Measurements from ENCODE around the gene POLR3A. TPM values are rescaled to one million over a fixed set of nuclear protein-coding genes. Genes with fewer than 3 reads are reported as not detected.

Gene POLR3A
- total RNA-seq, 1 donor from 2014 or later = 41.0 TPM

- Mint-ChIP-seq H3K27me3 (ENCODE audit: unreplicated experiment) (peaks cover 2% of the 10 kb centered on the region), H3K27ac (ENCODE audit: unreplicated experiment) (no peak overlapping the region), H3K4me1 (ENCODE audit: low read depth, unreplicated experiment) (no peaks in the 10 kb centered on the region), H3K9me3 (ENCODE audit: unreplicated experiment) (peaks cover 3% of the 10 kb centered on the region), H3K4me3 (ENCODE audit: unreplicated experiment) (no peak overlapping the region), H3K36me3 (ENCODE audit: unreplicated experiment) (peaks cover 13% of the 10 kb centered on the region)
- no peak for DNase-seq
- TF ChIP-seq CTCF (IDR thresholded peaks at IDR 0.05; ENCODE audit: partially characterized antibody, unreplicated experiment) = no peak
Measured at GRCh38 chr10:77959887-77960455, 69.3 kb downstream of the POLR3A start.

DNA sequence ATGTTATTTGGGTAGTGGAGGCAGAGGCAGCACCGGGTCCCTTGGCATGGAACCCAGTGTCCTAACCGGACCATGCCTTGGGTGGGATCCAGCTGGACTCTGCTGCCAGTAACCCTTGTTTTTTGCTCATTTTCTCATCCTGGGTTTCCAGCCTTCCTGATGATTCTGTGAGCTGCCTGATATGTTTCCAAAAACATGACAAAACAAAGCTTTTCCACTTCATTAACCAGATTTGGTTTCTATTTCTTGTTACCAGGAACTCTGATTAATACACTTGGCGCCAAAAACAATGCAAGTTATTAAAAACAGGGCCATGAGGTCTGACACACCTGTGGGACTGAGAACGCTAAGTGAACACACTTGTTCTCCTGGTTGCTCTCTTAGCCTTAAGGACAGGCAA, 69.9 kb downstream of the POLR3A start:
- TF ChIP-seq CTCF (IDR thresholded peaks at IDR 0.05; ENCODE audit: partially characterized antibody, unreplicated experiment) = no peak
- H3K4me1 Mint-ChIP-seq (ENCODE audit: low read depth, unreplicated experiment) = no peaks in the 10 kb centered on the region
- H3K9me3 Mint-ChIP-seq (ENCODE audit: unreplicated experiment) = peaks cover 3% of the 10 kb centered on the region
- no peaks in the 10 kb centered on the region for H3K27me3 Mint-ChIP-seq (ENCODE audit: unreplicated experiment)
- no peak for DNase-seq
- no peak overlapping the region for H3K27ac Mint-ChIP-seq (ENCODE audit: unreplicated experiment)
- H3K36me3 Mint-ChIP-seq (ENCODE audit: unreplicated experiment) = peaks cover 9% of the 10 kb centered on the region
- H3K4me3 Mint-ChIP-seq (ENCODE audit: unreplicated experiment) = no peak overlapping the region

- no peaks in the 10 kb centered on the region for H3K4me1 Mint-ChIP-seq (ENCODE audit: low read depth, unreplicated experiment)
- H3K4me3 Mint-ChIP-seq (ENCODE audit: unreplicated experiment) = no peak overlapping the region
- no peaks in the 10 kb centered on the region for H3K9me3 Mint-ChIP-seq (ENCODE audit: unreplicated experiment)
- no peak for TF ChIP-seq CTCF (IDR thresholded peaks at IDR 0.05; ENCODE audit: partially characterized antibody, unreplicated experiment)
- DNase-seq = no peak
- H3K27ac Mint-ChIP-seq (ENCODE audit: unreplicated experiment) = no peak overlapping the region
- no peaks in the 10 kb centered on the region for H3K27me3 Mint-ChIP-seq (ENCODE audit: unreplicated experiment)
- peaks cover 5% of the 10 kb centered on the region for H3K36me3 Mint-ChIP-seq (ENCODE audit: unreplicated experiment)
Measured at GRCh38 chr10:77955136-77955535, 74.2 kb downstream of the POLR3A start.

DNA sequence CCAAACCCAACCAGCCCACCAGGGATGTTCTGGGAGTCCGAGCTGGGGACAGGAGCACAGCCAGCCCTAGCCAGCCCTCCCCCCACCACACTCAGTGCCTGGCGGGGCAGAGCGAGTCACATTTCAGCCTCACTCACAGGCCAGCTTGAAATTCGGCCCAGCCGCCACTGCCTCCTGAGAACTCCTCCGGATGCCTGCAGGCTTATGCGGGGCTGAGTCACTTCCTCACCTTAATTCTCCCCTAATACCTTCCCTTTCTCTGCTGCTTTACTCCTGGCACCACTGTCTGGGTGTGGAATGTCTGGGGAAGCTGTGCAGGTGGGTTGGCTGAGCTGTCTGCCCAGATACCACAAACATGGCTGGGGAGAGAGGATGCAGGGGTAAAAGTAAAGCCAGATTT, 80.1 kb downstream of the POLR3A start:
- Mint-ChIP-seq H3K9me3 (ENCODE audit: unreplicated experiment) (peaks cover 1% of the 10 kb centered on the region), H3K4me1 (ENCODE audit: low read depth, unreplicated experiment) (peaks cover 6% of the 10 kb centered on the region), H3K27me3 (ENCODE audit: unreplicated experiment) (no peaks in the 10 kb centered on the region), H3K27ac (ENCODE audit: unreplicated experiment) (no peak overlapping the region), H3K36me3 (ENCODE audit: unreplicated experiment) (peaks cover 5% of the 10 kb centered on the region), H3K4me3 (ENCODE audit: unreplicated experiment) (no peak overlapping the region)
- DNase-seq = peak; percentile 34
- no peak for TF ChIP-seq CTCF (IDR thresholded peaks at IDR 0.05; ENCODE audit: partially characterized antibody, unreplicated experiment)

GRCh38 chr10:77946084-77946483, 83.2 kb downstream of the POLR3A start:
- H3K36me3 Mint-ChIP-seq (ENCODE audit: unreplicated experiment) = no peaks in the 10 kb centered on the region
- TF ChIP-seq CTCF (IDR thresholded peaks at IDR 0.05; ENCODE audit: partially characterized antibody, unreplicated experiment) = no peak

More at GRCh38 chr10:77946084-77946483, 83.2 kb downstream of the POLR3A start:
- Mint-ChIP-seq H3K27ac (ENCODE audit: unreplicated experiment) (no peak overlapping the region), H3K9me3 (ENCODE audit: unreplicated experiment) (peaks cover 1% of the 10 kb centered on the region), H3K27me3 (ENCODE audit: unreplicated experiment) (no peaks in the 10 kb centered on the region), H3K4me1 (ENCODE audit: low read depth, unreplicated experiment) (peaks cover 11% of the 10 kb centered on the region), H3K4me3 (ENCODE audit: unreplicated experiment) (no peak overlapping the region)
- no peak for DNase-seq

All from glutamatergic neuron (in vitro differentiated cells).